NCI-H1105 (cell line): ENCODE results near the gene SEMA3C.
"Not testable (repeated sequence)": the region's sequence is repeated elsewhere in the genome, so short reads cannot be mapped to it uniquely, and the experiment has no call there.

Experiments used
- DNase-seq: peaks from one replicate; lab custom pipeline; 2025; lab: John Stamatoyannopoulos, UW

SEMA3C gene

DNA sequence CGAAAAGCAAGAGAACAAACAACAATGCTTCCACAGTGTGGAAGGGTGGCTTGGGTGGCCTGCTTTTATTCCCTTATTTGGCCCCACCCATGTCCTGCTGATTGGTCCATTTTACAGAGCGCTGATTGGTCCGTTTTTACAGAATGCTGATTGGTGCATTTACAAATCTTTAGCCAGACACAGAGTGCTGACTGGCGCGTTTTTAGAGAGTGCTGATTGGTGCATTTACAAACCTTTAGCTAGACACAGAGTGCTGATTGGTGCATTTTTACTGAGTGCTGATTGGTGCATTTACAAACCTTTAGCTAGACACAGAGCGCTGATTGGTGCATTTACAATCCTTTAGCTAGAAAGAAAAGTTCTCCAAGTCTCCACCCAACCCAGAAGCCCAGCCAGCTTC lies 8.1 kb upstream of the SEMA3C start:
- DNase-seq = not testable (repeated sequence)

DNA sequence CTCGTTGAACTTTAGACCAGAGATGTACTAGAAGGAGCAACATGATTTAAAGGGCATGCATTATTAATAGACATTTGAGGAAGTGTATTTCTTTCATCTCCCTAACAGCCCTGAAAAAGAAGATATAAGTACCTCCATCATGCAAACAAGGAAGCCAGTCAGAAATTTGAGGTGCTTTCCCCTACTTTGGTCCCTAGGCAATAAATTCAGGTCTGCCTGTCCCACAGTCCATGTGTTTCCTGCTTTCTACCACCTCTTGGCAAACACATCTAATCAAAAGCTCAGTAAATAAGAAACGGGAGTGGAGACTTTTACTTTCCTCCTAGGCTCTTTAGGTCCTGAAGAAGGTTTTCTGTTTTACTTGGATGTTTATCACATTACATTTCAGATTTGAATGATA lies 5.2 kb upstream of the SEMA3C start:
- no peak for DNase-seq

DNA sequence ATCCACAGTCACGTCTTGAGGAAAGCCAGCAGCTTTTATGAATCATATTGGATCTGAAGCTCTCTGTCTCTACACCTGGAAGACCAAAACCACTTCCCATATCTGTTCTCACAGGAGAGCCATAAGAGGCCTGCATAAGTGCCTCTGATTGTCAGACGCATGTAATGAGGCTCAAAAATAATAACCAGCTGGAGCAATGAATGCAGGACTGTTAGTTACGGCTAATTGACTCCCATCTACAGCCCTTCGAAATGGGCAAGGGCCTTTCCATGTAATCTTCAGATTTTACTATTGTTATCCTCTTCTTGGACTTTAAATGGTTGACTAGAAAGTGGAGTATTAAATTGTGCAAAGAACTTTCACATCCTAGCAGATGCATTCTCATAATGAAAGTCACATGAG lies 4.4 kb upstream of the SEMA3C start:
- DNase-seq = peak; percentile 86

DNA sequence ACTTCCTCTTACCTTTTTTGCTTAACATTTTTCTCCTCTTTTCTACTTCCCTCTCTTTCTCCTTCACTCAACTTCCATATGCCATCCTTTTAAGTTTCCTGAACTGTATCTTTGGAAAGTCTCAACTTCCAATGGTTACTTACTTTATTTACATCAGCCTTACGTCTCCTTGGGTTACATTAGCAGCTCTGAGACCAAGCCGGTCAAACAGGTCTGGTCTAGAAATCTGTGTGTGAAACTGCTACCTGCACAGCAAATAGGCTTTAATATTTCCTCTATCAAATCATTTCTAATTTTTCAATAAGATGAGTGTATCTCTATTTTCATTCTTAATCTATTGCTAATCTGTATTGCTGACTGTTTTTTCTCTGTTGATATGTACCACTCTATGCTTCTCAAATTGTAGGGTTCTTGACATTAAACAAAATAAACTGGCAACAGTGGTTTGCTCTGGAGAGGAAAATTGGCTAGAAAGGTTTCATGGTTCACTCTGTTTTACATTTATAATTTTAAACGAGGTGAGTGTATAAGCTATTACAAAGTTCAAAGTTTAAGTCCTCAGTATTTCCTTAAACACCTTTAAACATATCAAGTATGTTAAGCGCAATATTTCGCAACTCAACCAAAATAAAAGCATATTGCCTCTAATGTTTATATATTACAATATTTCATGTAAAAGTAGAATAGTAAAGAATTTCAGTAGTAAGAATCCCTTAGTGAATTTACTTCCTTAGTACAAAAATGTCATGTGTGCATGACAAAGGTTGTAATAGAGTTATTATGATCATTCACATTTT lies 3.6 kb upstream of the SEMA3C start:
- no peak for DNase-seq

DNA sequence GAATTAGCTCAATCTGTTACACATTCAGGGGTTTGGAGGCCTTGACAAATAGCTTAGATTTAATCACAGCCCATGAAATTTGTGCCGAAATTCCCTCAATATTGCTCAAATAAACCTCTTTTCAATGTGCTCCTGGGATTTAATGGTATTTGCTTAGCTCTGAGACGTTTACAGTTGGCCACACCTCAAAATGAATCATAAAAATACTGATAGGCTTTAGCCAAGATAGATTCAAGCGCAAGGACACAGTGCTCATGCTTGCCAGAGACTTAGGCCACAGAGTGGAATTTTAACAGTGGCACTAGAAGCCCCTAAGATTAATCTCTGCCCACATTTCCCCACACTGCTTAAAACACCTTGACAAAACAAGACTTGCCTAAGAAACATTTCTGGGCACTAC lies 2.3 kb upstream of the SEMA3C start:
- DNase-seq = no peak

DNA sequence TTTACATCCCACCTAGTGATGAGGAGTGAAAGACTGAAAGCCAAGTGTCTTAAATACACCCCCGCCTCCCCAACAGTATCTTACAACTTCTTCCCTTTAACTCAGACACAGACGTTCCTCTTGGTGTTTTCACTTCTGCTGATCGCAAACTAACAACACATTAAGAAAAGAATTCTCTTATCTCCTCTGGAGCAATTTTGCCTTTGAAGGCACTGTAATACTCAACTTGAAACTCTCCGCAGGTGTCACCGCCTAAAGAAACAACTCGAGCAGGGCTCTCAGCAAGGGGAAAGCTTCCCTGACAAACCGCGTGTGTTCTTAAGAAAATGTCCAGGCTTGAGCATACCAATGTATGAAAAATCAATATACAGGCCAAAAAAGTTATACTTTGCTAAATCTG lies 452 bp downstream of the SEMA3C start:
- no peak for DNase-seq

DNA sequence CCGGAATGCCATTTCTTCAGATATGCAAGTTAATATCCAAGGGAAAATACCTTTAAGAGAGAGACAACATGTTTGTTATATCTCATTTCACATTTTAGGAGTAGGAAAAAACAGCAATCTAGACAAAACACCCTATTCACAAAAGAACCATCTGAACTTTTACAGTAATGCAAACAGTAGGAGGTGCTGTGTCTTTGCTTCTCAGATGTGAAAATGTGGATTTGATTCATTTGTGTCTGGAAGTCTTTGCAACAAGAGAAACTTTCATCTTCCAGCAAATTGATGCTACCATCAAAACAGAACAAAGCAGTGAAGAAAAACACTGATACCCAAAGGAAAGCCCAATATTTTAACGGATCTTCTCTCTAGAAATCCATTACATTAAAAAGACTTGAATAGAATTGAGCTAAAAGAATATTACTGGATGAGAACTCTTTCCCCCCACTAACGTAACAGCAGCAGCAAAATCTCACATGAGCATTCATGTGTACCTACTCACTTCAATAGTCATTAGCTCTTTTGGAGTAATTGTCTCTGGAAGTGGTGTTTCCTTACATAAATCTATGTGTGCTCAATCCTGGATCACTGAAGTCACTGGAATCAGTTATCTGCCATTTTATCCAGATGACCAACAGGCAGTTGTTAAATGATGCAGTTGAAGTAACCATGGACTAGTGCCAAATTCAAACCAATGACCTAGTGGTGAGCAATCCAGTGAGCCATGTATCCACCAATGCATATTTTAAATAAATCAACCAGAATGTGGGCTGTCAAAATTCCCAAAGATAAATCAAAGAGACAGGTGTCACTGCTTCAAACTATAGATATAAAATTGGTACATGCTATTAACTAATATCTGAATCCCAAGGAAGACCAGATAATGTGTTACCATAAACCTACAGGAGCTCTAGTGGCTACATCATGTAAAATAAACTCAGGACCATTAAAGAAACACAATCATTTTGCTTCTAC lies 1.8 kb downstream of the SEMA3C start:
- no peak for DNase-seq

DNA sequence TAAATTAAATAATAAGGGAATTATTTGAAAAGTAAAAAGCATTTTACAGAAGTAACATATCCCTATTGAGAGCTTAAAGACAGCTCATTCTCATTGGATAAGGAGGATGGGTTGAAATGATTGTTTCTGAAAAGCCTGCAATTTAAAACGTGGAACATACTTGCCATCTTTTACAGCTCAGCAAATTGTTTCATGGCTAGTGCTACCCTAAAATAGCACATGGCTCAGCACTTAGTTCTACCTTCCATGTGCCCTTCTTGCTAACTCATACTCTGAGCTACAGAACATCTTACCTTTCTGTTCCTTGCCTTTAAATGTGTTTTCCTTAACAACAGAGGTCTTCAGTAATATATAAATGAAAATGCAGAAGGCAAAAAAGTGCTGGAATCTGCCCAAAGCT lies 8.6 kb downstream of the SEMA3C start:
- DNase-seq = no peak

DNA sequence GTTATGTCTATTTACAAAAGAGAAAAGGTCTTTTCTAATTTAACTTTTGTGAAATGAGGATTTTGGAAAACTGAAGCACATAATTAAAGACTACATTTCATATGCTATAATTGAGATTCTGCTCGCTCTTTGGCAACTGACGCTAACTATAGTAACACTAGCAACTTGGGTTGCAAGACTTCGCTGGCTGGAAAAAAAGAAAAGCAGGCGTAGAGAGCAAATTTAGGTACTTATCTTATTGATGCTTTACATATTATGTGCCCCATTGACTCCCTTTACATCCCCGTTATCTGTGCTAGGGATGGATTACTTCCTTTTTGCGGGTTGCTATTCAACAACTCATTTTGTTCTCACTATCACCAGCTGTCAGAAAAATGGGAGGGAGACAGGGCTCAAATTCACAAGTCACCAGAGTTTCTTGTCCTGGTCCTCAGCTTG lies 10.5 kb downstream of the SEMA3C start:
- DNase-seq = no peak

DNA sequence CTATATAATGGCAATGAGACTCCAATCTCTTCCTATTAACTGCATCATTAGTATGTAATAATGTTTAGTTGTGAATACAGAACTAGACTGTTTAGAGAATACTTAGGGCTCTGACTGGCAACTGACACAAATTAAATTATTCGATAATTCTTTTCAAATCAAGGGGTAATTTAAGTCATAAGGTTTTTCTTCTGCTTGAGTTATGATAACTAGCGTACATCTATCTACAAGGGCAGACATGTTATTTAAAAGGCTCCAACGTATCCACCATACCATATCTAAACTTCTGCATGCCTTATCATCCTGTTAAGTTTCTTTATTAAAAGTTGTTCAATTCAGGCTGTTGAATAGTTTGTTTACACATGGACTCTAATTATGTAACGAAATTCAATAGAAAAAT lies 11.2 kb downstream of the SEMA3C start:
- no peak for DNase-seq

DNA sequence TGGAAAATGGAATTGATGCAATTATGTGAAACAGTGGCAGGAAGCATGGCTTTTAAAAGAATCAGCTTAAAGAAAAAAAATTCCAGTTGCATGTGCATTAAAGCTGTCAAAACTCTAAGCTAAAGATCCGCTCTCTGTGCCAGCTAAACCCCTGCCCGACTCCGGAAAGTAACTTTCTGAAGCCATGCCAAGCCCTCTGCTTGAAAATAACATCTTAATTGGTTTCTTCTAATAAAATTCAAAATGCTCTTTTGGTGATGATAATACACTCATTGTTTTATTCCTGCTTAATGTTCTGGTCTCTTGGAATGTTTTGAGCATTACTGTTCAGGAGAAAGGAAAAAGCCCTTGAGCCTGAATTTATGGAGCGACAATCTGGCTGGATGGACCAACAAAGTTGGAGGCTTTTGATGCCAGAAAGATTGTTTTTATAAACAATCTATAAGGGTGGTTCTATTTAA lies 11.7 kb downstream of the SEMA3C start:
- no peak for DNase-seq

DNA sequence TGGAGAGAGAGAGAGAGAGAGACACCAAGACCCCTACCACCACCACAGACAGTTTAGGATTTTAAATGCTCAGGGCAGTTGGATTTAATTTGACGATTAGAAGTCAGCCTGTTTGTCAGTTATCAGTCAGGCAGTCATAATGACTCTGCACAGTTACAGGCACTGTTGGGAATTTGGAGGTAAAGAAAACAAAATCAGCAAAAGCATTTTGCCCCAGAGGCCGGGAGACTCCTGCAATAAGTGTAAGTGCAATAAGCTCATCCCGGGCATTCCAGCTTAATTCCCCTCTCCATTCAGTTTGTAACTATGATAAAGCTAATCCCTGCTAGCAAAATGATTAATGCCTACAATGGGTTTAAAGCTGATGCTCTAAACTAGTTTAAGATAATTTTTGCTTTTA lies 13.5 kb downstream of the SEMA3C start:
- DNase-seq = no peak

DNA sequence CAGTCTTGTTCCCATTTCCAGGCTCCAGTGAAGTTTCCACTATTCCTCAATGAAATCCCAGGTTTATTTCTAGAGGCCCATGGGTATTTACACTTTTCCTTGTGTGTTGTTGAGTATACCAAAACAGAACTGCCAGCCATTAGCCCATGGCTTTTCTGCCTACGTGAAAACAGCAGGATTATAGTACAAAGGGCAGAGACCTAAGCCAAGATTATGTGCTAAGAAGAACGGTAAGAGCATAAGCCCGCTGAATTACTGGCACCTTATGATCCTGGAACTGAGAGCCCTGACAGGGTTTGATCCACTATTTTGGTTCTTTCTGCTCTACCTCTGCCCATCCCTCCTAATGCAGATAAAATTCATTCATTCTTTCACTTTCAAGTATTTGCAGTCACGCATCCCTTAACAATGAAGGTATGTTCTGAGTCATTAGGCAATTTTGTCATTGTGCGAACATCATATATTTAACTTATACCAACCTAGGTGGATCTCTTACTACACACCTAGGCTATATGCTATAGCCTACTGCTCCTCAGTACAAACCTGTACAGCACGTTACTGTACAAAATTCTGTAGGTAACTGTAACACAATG lies 16.0 kb downstream of the SEMA3C start:
- DNase-seq = no peak

DNA sequence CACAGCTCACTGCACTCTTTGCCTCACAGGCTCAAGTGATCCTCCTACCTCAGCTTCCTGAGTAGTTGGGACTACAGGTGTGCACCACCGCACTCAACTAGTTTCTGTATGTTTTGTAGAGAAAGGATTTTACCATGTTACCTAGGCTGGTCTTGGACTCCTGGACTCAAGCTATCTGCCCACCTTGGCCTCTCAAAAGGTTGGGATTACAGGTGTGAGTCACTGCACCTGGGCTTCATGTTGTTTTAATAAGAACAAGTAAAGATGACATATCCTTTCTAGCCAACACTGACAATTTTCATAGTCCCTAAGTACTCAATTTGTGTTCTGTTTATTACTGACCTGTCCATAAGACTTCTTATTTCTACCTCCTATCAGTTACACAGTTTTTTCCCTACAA lies 16.8 kb downstream of the SEMA3C start:
- DNase-seq = no peak

DNA sequence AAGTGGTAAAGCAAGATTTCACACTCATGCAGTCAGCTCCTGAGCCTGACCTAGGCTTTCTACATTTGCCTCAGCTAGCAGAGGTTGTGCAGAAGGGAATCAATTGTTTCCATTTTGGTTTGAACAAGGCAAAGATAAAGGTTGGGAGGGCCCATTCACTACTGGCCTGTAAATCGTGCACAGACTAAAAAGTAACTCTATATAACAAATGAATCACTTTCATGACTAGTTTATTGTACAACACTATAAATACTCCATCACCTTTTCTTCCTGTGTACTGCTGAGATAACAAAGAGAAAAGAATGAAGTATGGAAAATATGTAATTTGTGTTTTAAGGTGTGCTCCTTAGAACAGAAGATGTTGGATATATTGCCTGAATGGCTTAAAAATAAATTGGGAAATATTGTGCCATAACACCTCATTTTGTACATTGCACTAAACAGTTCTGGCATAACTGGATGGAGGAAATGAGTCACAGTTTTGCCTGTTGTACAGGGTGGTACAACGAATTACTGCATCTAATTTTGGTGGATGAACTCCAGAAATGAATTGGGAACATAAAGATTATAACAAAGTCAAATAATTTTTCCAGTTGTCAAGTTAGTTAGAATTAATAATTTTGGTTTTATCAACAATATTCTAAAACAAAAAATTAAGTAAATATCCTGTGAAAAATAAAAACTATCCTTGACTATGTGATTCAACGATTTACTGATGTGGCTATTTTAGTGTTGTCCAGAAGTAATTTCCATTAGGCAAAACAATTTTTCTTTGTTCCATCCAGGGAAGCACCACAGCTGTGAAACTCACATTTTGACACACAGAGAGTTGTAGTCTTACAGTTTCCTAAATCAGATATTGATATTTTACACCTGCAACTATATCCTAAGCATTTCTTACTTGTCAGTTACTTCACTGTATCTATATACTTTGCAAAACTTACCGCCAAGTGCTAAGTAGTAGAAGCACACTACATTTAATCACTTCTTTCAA lies 18.0 kb downstream of the SEMA3C start:
- no peak for DNase-seq

DNA sequence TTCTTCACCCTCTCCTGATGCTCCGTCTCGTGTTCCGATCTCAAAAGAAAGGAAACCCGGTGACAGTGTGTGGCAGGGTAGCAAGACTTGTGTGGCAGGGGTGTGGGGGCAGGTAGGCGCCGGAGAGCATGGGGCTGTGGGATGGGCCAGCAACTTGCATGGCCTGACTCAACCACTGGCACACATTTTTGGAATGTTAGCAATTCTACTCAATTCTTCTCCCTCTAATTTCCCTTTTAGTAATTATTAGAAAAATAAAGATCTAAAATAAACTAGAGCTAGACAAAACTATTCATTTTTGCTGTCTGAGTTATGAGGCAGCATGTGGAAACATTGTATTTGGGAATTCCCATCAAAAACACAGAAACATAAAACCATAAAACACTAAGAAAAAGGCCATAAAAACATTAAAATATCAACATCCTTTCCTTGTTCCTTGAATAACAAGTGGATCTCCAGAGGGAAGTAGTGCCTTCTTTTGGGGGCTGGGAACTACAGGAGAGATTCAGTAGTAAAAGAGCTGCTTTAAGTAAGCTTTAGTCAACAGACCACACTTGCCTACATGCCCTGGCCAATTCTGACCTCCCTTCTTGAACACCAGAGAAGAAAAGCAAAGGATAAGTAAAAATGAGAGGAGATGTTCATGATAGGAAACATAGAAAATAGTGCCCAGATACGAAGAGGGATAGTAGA lies 21.8 kb downstream of the SEMA3C start:
- no peak for DNase-seq

DNA sequence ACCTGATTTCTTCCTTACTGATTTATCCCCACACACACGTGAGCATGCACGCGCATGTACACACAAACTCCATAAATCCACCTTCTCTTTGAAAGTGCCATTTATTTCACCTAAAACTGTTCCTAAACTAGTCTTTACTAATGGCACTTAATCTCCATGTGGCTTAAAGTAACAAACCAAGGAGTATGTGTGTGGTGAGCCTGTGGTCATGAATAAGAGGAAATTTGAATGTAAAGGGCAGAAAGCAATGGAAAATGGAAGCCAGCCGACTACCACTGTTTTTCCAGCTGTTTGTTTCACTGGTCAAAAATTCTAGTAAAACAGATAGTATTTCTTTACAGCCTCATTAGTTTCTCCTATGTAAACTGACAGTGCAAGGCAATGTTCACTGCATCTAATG lies 23.8 kb downstream of the SEMA3C start:
- DNase-seq = no peak

DNA sequence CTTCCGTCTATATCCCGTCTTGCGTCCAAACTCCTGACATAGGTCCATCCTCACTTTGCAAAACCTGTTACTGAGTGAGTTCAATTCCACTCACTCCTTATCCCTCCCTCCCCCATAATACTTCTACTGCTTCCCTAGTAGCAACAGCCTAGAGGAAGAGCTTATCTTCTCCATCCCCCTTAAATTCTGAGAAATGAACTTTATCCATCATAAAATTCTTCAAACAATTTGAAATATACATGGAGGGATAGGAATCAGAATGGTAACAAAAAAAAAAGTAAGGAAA lies 27.6 kb downstream of the SEMA3C start:
- no peak for DNase-seq

DNA sequence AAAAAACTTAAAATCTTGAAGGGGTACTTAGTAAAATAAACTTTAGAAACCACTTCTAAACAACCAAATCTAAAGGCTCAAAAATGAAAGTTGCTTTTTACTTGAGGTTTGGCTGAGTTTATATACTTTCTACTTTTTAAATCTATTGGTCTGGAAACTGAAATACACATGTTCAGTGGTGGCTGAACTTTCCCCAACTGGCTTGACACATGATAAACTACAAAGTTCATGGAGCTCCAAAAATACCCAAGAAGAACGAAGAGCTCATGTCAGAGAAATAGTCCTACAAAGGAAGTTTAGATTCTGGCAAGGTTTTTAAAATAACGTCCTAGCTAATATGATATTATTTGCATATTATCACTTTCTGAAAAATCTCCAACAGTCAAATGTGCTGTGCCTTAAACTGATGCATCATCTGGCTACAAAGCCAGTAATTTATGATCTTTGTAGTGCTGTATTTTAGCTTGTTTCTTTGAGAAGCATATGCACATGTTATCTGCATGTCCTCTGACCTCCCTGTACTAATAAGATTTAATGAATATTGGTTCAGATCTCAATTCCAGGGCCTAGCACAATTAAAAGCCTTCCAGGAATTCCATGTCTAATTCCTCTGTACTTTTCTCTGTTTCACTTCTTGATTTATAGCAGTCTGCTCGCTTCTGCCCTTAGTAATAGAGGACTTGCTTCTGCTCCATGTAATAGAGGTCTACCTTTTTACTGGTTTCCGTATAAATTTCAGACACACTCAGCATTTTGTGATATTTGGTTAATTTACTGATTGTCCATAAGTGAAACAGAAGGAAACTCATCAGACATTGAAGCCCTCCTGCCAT lies 28.2 kb downstream of the SEMA3C start:
- no peak for DNase-seq

DNA sequence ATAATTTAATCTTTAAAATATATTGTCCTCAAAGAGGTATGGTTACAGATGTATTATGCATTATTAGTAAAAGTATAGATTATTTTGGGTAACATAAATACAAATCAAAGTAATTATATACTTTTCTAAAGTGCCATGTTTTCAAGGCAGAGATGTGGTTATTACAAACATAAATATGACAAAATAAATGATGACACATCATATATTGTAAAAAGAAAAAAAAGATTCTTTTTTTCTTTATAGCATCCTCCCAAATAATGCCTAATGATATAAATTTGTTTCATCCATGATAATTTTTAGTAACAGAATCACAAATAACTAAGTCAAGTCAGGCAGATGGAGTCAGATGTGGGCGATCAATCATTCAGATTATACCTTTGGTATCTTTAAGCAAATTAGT lies 29.3 kb downstream of the SEMA3C start:
- DNase-seq = no peak
